GM10266 (cell line): ENCODE measurements around the gene EYA3.

Experiments used
- DNase-seq: peaks from one replicate; pipeline ENCODE4 v3.0.0; 2012; ENCODE audit errors: extremely low spot score
- TF ChIP-seq, protein P1 (sequence below): IDR thresholded peaks from 2 replicates; pipeline ENCODE4 v1.5.1; 2012; ENCODE audit warnings: mild to moderate bottlenecking, low read depth; ENCODE audit not compliant: control insufficient read depth, insufficient read depth; ENCODE audit errors: missing control alignments

Gene EYA3

DNA sequence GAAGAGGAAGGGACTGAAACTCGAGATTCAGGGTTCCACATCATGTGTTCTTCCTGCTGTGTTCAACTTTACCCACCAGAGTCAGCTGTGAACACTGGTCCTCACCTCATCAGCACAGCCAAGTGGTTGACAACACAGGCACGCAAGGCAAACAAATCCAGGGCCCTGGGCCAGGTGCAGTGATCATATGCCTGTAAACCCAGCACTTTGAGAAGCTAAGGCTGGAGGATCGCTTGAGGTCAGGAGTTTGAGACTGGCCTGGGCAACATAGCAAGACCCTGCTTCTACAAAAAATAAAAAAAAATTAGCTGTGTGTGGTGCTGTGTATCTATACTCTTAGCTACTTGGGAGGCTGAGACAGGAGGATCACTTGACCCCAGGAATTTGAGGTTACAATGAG, 137.0 kb downstream of the EYA3 start:
- DNase-seq = no peak
- TF ChIP-seq, protein P1, sequence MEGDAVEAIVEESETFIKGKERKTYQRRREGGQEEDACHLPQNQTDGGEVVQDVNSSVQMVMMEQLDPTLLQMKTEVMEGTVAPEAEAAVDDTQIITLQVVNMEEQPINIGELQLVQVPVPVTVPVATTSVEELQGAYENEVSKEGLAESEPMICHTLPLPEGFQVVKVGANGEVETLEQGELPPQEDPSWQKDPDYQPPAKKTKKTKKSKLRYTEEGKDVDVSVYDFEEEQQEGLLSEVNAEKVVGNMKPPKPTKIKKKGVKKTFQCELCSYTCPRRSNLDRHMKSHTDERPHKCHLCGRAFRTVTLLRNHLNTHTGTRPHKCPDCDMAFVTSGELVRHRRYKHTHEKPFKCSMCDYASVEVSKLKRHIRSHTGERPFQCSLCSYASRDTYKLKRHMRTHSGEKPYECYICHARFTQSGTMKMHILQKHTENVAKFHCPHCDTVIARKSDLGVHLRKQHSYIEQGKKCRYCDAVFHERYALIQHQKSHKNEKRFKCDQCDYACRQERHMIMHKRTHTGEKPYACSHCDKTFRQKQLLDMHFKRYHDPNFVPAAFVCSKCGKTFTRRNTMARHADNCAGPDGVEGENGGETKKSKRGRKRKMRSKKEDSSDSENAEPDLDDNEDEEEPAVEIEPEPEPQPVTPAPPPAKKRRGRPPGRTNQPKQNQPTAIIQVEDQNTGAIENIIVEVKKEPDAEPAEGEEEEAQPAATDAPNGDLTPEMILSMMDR = no peak

DNA sequence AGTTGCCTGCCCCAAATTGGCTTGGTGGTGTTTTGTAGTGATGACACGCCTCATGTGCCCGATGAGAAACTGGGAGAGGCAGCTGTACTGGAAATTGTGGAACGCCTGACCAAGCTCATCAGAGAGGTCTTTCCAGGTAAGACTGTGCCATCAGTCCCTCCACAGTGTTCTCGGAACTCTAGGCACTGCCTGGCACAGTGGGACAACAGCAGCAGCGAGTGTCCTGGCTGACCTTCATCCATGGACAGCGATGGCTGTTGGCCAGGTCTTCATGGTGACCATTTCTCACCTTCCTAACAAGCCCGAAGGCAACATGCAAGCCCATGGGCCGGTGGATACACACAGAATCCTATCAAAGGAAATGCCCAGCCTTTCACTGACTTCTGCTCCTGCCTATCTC, 139.4 kb downstream of the EYA3 start:
- TF ChIP-seq, protein P1 = no peak
- DNase-seq = no peak

DNA sequence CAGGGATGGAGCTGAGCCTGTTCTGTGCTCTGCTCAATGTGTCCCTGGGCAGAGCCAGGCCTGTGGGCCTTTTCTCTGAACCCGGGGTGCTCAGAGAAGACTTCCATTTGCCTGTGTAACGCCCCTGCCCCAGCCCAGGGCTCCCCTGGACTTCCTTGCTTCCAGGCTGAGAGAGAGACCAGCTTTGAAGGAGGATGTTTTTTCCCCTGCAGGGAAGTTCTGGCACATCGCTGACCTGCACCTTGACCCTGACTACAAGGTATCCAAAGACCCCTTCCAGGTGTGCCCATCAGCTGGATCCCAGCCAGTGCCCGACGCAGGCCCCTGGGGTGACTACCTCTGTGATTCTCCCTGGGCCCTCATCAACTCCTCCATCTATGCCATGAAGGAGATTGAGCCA, 143.4 kb downstream of the EYA3 start:
- TF ChIP-seq, protein P1 = no peak
- no peak for DNase-seq

DNA sequence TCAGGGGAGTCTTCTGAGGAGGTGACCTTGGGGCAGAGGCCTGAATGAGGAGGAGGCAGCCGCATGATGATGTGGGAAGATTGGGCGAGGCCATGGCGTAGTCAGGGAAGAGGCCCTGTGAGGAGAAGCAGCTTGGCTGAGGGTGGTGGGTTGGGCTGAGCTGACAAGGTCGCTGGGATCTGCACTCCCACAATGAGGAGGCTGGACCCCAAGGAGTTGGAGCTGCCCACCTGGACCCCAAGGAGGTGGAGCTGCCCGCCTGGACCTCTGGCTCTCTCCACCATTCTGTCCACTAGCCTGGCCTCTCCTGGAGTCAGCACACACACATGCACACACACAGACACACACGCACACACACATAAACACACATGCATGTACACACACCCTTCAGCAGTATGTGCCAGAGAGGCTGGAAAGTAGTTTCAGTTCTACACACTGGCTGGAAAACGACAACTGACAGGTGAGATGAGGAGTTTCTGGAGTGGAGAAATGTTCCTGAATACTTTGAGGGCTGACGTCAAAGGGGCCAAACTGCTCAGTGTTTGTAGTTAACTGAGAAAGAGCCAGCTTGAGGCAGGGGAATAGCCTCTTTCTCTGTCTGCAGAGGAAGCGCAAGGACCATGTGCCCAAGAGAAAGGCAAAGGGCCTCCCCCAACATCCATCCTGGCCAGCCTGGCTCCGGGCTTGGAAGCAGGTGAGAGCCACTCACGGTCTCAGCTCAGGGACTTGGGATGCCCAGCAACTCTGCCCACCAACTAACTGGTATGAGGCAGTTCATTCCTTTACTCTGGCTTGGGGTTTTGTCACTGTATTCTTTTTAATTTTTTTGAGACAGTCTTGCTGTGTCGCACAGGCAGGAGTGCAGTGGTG, 146.5 kb downstream of the EYA3 start:
- TF ChIP-seq, protein P1 = no peak

DNA sequence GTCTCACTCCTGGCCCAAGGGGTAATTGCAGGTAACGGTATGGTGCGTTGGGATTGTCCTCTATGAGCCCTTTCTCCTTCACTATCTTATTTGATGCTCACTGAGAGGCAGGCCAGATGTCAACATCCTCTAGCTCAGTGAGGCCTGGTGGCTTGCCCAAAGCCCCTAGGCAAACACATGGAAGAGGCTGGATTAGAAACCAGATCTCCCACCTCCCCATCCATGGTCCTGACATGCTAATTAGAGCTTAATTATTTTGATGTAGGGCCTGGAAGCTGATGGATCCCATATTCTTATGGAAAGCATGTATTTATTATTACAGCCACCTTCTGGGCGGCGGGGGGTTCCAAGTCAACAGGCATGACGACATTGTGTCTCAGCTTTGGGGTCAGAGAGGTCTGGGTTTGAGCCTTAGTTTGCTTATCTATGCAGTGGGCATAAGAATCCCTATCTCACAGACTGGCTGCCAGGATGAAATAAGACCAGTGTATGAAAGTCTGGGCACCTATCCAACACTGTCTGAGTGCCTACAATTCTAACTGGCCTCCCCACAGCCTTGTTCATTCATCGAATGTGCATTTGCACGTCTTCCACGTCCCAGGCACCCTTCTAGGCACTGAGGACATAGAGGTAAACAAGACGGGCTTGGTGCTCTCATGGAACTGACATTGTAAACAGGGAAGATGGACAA, 147.4 kb downstream of the EYA3 start:
- TF ChIP-seq, protein P1 = no peak
- no peak for DNase-seq

More for the DNA sequence above, 146.5 kb downstream of the EYA3 start:
- DNase-seq = no peak

DNA sequence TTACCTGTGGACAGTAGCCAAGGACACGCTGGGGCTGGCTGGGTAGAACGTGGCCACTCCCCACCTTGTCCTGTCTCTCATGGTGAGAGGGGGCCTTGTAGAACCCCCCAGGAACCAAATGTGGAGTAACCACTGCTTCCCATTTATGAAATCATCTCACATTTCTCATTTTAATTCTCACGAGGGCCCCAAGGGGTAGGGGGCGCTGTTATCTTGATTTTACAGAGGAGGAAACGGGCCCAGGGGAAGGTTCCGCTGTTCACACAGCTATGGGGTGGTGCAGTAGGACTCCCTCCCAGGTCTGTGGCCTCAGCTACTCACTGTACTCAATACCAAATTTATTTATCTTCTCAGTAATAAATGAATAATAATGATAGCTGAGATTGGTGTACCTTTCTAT, 148.1 kb downstream of the EYA3 start:
- peak; percentile 58 for DNase-seq
- TF ChIP-seq, protein P1 = peak; percentile 45

DNA sequence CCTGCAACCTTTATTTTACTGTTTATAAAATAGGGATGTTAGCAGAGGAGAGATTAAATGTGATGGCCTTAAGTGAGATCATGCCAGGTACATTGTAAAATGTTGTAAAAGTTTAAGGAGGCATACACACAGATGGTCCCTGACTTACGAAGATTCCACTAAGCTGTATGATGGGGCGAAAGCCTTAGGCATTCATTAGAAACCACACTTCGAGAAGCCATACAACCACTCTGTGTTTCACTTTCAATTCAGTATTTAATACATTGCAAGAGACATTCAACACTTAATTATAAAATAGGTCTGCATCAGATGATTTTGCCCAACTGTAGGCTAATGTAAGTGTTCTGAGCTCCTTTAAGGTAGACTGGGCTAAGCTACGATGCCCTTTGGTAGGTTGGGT, 149.9 kb downstream of the EYA3 start:
- DNase-seq = no peak
- TF ChIP-seq, protein P1 = no peak
